Stimulated activated CD4-positive, alpha-beta T cell treated with anti-CD3 and anti-CD28 coated beads, Interleukin-4, amount 100 ng/mL, for 24 hours (primary cell): ENCODE measurements around the gene ORAI1.
"Not testable (repeated sequence)": the region's sequence is repeated elsewhere in the genome, so short reads cannot be mapped to it uniquely, and the experiment has no call there.

Experiments
- DNase-seq: peaks from one replicate; pipeline ENCODE4 v3.0.0-alpha.2; 2020

The ORAI1 gene

DNA sequence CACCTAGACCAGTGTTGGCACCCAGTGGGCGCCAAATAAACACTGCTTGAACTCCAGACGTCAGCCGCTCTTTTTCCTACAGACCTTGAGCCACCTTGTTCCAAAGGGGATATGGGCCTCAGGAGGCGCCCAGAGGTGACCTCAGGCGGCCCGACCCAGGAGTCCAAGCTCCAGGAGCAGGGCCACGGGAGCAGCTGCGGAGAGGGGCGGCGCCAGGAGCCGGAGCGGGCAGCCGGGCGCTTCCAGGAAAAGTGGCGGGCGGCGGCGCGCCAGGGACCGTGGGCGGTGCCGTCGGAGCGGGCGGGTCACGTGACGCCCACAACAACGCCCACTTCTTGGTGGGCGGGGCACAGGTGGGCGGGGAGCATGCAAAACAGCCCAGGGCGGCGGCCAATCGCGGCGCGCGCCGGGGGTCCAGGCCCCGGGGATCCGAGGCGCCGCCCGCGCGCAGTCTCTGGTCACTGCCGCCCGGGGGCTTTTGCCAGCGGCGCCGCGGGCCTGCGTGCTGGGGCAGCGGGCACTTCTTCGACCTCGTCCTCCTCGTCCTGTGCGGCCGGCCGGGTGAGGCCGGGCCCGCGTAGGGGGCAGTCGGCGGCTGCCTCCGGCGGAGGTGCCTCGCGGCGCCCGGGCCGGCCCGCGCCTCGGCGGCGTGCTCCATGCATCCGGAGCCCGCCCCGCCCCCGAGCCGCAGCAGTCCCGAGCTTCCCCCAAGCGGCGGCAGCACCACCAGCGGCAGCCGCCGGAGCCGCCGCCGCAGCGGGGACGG lies at the start of gene ORAI1:
TSS of gene ORAI1 (plus strand) at position 444 of the 766 bp plus-strand sequence.
- peak; percentile 92 for DNase-seq

DNA sequence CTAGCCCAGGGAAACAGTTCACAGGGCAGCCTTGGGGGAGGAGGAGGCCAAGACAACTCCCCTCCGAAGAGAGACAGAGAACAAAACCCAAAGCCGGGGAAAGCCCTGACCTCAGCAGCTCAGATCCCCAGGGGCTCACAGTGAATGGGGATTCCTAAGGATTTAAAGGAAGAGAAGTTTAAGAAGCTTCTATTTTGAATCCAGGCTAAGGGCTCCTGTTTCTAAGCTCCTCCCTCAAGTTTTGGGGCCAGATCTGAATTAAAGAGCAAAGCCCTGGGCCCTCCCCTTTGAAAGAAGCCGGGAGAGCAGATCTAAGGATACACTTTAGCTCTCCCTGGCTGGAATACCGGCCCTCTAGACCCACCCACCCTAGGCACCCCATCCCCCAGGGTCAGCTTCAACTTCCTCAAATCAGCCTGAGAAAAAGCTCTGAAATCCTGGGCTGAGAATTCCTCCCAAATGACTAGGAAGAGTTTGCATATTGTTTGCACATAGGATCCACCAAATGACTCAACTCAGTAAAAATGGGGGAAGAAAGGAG lies 49.4 kb upstream of the ORAI1 start:
- DNase-seq, result no peak

GRCh38 chr12:121577443-121578180 lies 48.7 kb upstream of the ORAI1 start:
- DNase-seq, result no peak

- no peak for DNase-seq
These were observed 47.8 kb upstream of the ORAI1 start for GRCh38 chr12:121578230-121579189.

- peak; percentile 35 for DNase-seq
These were observed 47.0 kb upstream of the ORAI1 start for GRCh38 chr12:121579190-121579791.

GRCh38 chr12:121579981-121580868 lies 46.1 kb upstream of the ORAI1 start:
- DNase-seq, result peak; percentile 65

- DNase-seq, result peak; percentile 24
These were observed 45.2 kb upstream of the ORAI1 start, which contains the start of gene KDM2B for GRCh38 chr12:121580959-121581685. Gene KDM2B (minus strand): TSS chr12:121581023. CDS start chr12:121580911, 112 bp downstream.

GRCh38 chr12:121581686-121582429 lies 44.5 kb upstream of the ORAI1 start:
- DNase-seq, result no peak

- DNase-seq, result no peak
These were observed 43.6 kb upstream of the ORAI1 start for GRCh38 chr12:121582583-121583333.

DNA sequence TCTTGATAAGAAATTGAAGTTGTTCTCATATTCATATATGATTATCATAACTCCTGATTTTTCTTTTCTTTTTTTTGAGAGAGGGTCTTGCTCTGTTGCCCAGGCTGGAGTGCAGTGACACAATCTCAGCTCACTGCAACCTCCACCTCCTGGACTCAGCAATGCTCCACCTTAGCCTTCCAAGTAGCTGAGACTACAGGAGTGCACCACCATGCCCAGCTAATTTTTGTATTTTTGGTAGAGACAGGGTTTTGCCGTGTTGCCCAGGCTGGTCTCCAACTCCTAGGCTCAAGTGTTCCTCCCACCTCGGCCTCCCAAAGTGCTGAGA lies 43.0 kb upstream of the ORAI1 start:
- DNase-seq, result not testable (repeated sequence)

- DNase-seq, result not testable (repeated sequence)
These were observed 41.4 kb upstream of the ORAI1 start for GRCh38 chr12:121584885-121585284.

GRCh38 chr12:121590476-121591143 lies 35.7 kb upstream of the ORAI1 start:
- DNase-seq, result peak; percentile 67

DNA sequence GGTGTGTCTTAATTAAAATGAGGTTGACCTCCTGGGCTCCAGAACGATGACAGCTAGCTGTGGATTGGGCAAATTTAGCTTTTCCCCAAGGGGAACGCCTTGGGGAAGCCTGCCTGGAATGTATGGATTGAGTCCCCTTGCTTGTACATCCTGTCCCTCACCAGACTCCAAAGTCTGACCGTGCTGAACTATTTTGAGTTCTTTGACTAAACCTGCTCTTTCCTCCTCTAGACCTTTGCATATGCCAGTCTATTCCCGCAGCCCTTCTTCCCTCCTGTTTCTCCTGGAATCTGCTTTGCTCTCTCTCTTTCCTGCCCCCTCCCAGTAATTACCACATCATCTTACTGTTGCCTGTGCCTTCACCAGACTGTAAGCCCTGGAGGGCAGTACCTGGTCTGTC lies 34.0 kb upstream of the ORAI1 start:
- DNase-seq, result no peak

- no peak for DNase-seq
These were observed 30.8 kb upstream of the ORAI1 start for GRCh38 chr12:121595520-121595919.

DNA sequence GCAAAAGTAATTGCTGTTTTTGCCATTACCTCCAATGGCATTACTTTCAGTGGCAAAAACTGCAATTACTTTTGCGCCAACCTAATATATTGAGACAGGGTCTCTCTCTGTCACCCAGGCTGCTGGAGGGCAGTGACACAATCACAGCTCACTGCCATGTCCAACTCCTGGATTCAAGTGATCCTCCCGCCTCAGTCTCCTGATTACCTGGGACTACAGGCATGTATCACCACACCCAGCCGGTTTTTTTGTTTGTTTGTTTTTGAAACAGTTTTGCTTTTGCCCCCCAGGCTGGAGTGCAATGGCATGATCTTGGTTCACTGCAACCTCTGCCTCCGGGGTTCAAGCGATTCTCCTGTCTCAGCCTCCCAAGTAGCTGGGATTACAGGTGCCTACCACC lies 29.8 kb upstream of the ORAI1 start:
- DNase-seq, result no peak

- no peak for DNase-seq
These were observed 25.5 kb upstream of the ORAI1 start for GRCh38 chr12:121600702-121601336.

GRCh38 chr12:121602766-121603165 lies 23.6 kb upstream of the ORAI1 start:
- no peak for DNase-seq

DNA sequence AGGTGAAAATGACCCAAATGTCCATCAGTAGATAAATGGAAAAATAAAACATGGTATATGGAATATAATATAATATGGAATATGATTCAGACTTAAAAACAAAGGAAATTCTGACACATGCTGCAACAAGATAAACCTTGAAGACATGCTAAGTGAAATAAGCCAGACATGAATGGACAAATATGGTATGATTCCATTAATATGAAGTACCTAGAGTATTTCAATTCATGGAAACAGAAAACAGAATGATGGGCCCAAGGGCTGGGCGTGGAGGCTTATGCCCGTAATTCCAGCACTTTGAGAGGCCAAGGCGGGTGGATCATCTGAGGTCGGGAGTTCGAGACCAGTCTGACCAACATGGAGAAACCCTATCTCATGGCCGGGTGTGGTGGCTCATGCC lies 22.7 kb upstream of the ORAI1 start:
- DNase-seq, result no peak
